ENCODE results near the gene CTNNBL1.

CTNNBL1 gene

DNA sequence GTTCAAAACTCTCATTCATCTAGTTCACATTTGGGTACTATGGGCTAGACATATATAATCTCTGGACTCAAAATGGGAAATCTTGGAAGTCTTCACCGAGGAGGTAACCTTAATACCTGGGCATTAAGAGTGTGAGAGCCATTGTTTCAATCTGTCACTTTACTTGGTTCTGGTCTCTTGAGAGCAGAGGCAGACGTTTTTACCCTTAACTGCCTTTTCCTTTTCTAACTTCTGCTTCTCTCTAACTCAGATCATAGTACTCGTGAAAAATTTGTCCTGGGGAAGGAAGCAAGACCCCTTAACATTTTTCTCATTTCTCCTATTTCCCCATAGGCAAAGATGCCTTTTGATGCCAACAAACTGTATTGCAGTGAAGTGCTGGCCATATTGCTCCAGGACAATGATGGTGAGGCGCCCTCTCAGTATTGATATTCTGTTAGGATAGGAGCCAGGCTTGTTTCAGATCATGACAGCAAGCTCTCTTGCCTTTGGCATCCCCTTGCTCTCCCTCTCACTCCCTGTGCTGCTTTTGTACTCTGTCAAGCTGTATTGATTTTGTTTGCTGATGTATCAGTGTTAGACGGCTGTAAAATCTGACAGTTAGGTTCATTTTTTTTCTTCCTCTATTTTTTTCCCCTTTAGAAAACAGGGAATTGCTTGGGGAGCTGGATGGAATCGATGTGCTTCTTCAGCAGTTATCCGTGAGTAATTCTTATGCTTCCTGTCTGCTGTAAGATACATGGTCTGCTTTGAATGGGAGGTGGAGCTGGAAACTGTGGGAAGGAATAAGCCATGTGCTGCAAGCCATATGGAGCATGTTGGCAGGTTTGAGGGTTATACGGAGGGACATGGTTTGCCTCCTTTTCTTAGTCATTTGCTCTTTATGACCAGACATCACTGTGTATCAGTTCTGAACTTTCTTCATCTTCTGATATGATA, 83.5 kb downstream of the CTNNBL1 start:
- DNase-seq (ENCODE audit: low read depth), result no peak

DNA sequence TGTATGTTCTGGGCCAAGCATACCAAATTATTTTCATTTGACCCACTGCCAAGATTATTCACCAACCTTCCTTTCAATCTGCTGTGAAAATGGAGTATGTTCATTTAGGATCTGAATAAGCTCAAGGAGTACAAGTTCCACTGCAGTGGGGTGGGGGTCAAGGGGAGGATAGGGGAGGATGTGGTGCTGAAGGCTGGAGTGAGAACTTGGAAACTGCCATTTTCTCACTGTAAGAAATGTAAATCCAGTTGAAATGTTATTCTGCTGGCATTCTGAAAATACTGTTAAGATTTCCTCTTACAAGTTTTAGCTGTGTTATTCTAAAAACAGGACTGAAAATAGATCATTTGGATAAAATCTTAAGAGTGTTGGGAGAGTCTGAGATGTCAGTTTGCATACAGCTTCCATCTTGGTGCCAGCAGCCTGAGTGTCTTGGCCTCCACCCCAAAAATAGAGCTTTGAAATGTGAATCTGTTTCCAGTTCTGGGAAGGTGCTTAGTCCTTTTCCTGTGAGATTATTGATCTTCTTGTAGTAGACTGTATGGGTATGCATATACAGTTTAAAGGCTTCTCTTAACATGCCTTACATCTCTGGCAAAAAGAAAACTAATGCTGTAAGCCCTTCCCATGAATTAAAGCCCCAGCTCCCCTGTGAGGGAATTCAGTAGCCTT, 84.3 kb downstream of the CTNNBL1 start:
- no peak for DNase-seq (ENCODE audit: low read depth)

DNA sequence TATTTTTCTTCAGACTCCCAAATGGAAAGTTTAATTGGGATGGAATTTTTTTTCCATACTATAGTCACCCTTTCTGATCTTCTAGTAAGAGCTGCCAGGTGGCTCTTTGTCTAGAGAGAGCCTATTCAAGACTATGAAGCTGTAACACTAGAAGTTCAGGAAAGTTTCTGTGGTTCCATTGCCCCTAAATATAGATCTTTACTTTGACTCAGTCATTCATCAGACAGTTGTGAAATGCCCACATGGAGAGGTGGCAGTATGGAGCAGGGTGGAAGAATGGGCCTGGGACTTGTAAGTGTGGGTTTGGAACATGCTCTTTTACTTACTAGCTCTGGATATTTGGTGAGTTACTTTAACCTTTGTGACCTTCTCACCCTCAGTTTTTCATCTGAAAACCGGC, 87.8 kb downstream of the CTNNBL1 start:
- no peak for DNase-seq (ENCODE audit: low read depth)

DNA sequence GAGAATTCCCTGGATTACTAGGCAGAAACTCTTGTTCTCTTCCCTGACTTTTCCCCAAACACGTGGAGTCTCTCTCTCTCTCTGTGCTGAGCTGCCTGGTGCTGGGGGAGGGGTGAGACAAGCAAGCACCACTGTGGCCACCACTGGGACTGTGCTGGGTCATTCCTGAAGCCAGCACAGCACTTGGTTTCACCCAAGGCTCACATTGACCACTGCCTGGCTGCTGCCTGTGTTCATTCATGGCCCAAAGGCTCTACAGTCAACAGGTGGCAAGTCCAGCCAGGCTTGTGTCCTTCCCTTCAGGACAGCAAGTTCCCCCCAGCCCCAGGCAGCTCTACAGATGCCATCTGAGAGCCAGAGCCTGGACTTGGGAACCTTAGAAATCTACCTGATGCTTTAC, 92.2 kb downstream of the CTNNBL1 start:
- no peak for DNase-seq (ENCODE audit: low read depth)

DNA sequence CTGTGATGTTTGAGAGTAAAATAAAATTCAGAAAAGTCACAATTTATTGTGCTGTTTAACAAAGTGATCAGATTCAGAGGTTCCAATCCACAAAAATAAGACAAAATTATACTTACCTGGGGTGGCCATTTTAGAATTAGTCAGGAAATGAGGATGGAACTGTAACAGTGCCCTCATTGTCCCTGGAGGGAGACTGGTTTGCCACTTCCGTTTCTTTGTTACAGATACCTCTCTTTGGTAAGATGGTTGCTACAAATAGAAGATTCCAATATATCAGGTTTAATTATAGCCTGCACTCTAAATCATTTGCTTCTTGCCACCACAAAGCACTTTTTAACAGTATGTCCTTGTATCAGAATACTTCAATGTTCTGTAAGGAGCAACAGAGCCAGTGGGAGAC, 95.6 kb downstream of the CTNNBL1 start:
- no peak for DNase-seq (ENCODE audit: low read depth)

DNA sequence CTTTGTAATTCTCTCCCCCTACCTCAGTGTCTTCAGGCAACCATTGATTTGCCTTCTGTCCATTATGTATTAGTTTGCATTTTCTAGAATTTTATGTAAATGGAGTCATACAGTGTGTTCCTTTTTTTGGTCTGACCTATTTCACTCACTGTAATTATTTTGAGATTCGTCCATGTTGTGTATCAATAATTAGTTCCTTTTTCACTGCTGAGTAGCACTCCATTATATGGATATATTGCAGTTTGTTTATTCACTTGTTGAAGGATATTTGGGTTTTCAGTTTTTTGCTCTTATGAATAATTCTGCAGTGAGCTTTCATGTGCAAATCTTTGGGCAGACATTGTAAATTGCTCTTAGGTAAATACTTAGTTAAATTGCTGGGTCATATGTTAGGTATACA, 97.1 kb downstream of the CTNNBL1 start:
- DNase-seq (ENCODE audit: low read depth), result no peak

DNA sequence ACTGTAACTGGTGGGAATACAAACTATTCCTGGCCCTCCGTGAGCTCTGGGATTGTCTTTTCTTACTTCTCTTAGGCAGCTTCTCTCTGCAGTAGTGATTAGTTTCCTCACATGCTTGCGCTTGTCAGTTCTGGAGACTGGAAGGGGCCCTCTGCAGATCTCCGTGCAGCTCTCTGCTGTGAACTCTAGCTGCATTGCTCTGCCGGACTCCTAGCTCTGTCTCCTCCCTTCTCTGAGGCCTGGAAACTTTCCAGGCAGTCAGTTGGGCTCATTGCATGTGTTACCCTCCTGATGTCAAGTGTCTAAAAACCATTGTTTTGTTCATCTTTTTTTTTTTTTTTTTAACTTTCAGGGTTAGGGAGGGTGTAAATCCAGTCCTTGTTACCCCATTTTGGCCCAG, 102.3 kb downstream of the CTNNBL1 start:
- DNase-seq (ENCODE audit: low read depth), result no peak

DNA sequence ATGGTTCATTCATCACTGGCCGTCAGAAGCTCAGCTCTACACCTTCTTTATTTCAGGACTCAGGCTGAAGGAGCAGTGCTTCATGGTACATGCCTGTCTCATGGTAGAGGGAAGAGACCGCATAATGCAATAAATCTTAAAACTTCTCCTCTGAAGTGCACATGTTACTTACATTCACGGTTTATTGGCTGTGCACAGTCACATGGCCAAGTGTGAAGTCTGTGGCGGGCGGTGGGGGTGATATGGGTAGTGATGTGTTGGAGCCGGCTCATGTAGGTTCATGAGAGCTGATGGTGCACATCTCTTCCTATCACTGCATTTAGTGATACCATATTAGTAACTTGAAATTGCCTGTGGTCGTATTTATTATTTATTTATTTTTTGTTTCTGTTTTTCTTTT, 102.9 kb downstream of the CTNNBL1 start:
- no peak for DNase-seq (ENCODE audit: low read depth)

DNA sequence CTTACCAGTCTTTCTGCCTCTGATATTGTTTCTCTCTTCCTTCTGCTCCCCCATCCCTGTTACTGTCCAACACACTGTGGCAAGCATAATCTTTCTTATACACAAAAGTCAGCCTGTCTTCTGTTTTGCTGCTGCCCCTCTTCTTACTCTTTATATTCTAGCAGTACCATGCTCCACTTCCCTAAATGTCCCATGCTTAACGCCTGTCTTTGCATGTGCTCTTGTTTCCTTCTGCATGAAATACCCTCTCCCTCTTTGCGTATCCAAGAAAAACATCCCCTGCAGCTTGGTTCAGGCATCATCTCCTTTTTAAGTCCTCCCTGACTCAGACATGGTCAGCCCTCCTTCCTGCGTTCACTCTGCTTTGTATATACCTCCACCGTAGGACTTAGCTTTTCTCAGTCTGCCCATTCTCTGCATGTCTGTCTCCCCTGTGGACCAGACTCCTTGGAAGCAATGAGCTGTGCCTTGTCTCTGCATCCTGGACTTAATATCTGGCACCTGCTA, 103.9 kb downstream of the CTNNBL1 start:
- DNase-seq (ENCODE audit: low read depth), result no peak

DNA sequence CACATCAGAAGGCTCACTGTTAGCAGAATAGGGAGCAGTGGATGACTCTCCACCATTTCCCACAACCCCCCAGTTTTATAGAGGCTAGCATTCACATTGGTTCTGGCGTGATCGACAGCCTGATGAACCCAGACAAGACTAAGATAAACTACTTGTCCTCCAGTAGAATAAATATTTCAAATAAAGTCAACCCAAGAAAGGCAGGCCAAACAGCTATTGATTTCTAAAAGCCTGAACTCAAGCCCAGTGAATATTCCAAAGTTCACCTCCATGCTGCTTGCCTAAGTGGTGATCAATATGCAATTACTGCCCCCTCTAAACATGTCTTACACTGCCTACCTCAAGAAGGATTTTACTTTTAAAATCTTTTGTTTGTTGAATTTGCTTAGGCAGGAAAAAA, 104.5 kb downstream of the CTNNBL1 start:
- no peak for DNase-seq (ENCODE audit: low read depth)

DNA sequence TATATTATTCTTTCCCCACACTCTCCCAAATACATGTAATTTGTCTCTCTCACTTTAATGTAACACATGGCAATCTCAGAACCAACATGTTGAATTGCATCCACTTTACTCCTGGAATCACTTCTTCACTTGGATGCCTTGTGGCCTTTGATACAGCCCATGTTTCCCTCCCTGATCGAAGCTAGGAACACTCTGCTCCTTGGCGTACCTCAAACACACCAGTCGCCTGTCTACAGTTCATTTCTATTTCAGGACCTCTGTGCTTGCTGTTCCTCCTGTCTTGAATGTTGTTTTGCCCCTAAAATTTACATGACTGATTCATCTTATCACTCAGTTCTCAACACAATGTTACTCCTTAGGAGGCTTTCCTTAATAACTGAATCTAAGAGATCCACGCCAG, 106.8 kb downstream of the CTNNBL1 start:
- DNase-seq (ENCODE audit: low read depth), result no peak

DNA sequence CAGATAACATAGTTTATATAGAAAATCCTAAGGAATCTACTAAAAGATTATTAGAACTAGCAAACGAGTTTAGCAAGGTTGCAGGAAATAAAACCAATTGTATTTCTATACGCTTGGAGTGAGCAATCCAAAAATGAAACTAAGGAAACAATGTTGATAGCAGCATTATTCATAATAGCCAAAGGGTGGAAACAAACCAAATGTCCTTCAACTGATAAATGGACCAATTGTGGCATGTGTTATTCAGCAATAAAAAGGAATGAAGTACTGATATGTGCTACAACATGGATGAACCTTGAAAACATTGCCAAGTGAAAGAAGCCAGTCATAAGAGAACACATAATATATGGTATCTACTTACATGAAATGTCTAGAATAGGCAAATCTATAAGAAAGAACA, 108.1 kb downstream of the CTNNBL1 start:
- no peak for DNase-seq (ENCODE audit: low read depth)

DNA sequence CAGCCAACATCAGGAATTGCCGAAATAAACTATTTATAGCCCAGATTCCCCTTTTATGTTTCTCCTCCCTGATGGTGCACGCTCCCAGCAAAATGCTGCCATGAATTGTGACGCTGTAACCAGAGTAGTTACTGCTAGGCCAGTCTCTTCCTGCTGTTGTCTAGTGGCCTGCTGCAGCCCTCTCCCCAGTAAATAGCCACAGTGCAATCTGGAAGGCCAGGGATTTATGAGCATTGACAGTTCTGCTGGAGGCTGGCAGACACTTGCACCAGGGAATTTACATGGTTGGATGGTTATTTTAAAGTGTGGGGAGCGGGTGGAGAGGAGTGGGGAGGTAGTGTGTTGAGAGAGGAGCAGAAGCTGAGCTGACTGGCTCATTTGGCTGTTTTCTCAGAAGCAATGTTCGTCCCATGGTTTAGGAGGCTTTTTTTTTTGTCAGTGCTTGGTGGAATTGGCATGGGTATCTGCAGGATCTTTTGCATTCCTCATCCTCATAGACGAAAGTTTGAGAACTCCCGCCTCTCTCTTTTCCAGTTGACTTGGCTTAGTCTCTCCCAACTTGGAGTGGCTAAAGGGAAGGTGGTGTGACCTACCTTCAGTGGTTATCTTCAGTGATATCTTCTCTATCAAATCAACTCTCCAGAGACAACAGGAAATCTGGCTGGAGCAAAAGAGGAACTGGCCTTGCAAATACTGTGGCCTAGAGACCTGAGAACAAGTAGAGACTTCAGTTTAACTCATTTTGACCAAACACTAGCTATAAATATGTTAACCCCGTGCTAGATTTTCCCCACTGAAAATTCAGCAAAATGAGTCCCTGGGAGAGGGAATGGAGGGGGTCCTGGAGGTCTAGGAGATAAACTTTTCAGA, 109.8 kb downstream of the CTNNBL1 start:
- no peak for DNase-seq (ENCODE audit: low read depth)

DNA sequence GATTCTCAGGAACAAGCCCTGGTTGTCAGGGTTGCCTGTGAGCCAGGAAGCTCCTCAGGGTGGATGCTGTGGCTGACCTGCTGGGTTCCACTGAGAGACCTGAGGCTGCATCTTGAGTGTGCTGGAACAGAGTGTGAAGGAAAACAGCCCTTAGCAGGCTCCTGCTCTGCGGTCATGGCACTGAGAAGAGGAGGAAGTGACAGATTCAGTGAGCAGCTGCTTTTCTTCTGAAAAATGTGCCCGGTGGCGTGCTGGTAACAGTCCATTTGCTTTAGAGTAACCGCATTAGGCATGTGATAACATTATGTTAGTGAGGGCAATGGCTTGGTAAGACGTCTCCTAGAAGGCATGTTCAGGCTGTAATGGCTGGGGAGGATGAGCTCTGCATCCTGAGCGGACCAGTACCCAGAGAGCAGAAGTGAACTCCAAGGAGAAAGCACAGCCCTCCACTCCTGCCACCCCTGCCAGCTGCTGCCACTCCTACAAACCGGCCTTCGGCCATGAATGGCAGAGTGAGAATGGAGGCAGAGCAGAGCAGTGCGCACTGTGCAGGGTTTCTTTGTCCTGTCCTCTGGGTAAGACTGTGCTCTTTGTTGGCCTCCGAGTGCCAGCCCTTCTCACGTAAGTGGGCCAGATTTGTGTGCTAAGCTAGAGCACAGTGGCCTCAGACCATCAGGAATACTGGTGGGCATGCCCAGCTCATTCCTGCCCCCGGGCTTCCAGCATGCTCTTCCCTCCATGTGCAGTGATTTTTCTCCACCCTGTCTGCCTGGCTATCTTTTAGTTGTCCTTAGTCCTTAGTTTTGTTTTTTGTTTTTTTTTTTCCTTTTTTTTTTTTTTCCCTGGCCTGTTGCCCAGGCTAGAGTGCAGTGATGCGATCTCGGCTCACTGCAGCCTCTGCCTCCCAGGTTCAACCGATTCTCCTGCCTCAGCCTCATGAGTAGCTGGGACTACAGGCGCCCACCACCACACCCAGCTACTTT, 111.0 kb downstream of the CTNNBL1 start:
- no peak for DNase-seq (ENCODE audit: low read depth)

DNA sequence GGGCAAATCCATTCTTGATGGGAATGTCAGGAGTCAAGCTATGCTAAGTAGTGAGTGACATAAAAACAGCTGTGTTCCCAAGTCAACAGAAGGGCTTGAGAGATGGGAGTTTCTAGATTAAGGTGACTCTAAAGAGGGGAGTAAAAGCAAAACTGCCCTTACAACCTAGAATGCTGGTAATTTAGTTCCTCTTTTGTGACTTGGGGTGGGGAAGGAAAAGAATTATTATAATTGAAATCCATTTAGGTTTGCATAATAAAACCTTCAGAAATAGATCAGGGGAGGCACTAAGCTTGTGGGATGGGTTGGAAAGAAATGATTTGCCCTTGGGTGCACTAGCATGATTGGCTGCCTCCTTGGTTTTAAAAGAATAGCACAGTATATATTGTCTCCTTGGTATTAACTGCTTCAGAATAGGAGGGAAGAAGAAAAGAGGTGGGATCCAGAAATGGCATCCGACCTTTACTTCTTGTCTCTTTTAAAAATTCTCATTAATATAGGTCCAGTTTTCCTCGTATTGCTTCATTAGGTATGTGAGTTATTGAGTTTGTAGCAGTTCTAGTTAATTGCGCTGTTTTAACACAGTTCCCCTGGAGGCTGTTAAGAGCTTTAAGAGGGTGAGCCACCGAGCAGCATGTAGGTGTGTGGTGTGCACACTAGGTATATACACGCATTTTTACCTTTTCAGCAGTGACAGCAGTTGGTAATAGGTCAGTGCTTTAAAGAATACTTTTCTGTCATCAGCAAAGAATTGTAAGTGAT, 113.8 kb downstream of the CTNNBL1 start:
- no peak for DNase-seq (ENCODE audit: low read depth)

DNA sequence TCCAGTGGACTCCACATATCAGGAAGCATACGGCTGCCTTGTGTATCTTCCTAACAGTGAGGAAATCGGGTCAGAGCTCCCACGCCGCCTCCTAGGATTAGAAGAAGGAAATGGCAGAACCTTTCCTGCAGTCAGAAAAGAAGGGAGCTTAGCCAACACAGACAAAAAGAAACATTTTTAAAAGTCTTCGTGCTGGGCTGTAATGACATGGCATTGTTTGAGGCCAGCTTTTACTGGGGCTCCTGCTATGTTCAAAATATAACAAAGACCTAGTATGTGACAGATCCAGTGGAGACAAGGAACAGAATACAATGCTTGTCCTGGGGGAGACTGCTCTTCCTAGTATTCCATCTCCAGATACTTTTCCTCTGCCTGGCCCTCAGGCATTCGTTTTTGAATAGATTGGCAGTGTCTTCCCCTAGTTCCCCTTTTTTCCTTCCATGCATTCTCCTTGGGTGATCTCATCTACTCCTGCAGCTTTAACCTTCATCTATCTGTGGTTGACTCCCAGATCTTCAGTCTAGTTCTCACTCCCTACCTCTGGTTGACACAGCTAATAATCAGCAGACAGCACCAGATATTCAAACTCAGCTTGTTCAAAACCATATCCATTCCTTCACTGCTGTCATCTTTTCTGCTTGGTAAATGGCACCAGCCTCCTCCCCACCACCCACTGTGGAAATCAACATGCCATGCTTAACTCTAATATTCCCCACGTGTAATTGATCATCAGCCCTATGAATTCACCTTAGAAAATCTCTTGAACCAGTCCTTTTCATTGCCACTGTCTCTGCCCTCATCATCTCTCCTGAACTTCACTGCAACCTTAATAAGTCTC, 114.6 kb downstream of the CTNNBL1 start:
- no peak for DNase-seq (ENCODE audit: low read depth)

DNA sequence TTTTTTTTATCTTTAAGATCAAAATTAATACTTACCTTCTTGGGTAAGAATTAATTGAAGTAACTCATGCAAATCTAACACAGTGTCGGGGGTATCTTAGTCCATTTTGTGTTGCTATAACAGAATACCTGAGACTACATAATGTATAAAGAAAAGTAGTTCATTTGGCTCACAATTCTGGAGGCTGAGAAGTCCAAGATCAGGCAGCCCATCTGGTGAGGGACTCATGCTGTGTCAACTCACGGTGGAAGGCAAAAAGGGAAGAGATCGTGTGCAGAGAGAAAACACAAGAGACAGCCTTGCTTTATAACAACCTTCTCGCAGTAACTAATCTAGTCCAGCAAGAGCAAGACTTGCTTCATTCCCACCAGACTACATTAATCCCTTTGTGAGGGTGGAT, 116.2 kb downstream of the CTNNBL1 start:
- DNase-seq (ENCODE audit: low read depth), result no peak

DNA sequence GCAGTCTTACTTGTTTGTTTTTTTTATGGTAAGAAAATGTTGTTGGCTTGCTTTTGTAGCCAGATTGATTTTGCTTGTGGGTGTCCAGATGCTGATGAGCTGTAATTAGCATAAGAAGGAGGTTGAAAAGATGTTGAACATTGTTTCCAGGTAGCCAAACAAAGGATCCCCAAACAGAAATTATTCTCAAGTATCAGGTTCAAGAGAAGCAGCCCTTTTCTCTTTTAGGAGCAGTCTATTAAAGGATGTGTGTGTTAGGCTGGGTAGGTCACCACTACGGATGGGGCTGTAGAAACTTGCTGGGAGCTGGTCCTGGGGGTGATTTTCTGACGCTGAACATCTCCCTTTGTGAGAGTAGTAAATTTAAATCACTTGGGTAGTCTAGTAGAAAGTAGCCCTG, 122.2 kb downstream of the CTNNBL1 start:
- no peak for DNase-seq (ENCODE audit: low read depth)

DNA sequence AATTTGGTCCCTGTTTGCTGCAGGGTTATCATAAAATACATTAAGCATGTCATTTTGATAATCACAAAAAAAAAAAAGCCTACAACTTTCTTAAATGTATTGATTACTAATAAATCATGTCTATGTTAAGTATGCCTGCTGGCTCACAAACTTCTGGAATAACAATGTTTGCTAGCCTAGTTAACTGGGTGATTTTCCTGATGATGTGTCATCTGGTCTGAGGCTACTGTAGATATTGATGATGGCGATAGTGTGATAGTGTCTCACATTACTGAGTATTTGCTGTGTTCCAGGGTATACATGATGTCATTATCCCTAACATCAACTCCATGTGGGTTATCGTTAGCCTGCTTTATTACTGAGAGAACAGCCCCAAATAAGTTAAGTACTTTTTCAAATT, 122.9 kb downstream of the CTNNBL1 start:
- no peak for DNase-seq (ENCODE audit: low read depth)

Measured in HS-5 (cell line).